DMS53 treated with DMSO at 0.1 percent for 48 hours (cell line): ENCODE data around the gene HSD11B2.

Experiments used
- DNase-seq: peaks from one replicate; lab custom pipeline; 2025; ENCODE audit not compliant: unreplicated experiment; lab: John Stamatoyannopoulos, UW

The HSD11B2 gene

GRCh38 chr16:67448580-67448979 is 17.7 kb downstream of the HSD11B2 start:
- no peak for DNase-seq

DNA sequence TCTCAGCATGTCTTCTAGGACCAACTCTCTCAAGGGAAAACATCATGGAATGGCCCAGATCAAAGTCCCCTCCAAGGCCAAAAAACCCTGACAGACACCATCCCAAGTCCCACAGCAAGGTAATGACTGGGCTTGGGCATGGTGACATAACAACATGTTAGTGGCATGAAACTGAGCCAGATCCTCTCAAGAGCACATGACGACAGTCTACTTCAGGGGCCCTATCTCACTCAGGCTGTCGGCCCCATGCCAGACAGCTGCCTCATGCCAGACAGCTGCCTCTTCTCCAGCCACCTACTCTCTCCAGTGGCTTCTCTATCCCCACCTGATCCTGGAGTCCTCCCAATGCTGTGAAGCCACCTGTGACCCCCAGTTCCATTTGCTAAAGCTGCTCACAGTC is 18.4 kb downstream of the HSD11B2 start:
- no peak for DNase-seq

GRCh38 chr16:67449739-67450138 is 18.8 kb downstream of the HSD11B2 start:
- DNase-seq = no peak

DNA sequence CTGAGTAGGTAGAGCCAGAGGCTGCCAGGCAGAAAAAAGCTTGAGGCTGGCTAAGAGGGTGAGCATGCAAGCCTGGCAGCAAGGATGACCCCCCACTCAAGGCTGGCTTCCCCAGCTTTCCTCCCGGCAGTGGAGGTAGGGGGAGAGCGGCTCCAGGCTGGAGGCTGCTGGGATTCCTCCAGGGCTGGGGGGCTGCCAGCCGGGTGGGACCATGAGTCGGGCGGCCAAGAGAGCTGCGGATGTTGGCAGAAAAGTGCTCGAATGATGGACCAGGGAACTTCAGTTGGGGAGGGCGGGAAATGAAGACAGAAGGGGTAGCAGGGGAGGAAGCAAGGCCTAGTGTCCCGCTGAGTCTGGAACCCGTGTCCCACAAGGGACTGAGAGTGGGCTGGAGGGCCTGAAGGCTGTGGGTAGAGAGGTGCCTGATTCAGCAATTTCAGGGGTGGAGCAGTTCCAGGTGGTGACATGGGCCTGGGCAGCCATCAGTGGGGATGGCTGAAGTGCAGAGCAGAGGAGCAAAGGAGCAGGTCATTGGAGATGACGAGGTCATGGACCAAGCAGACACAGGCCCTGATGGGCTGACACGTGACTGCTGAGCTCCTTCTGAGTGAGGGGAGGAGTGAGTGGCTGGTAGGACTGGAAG is 20.3 kb downstream of the HSD11B2 start:
- DNase-seq = no peak

- DNase-seq = no peak
Observed at GRCh38 chr16:67451704-67452435, 20.9 kb downstream of the HSD11B2 start.

DNA sequence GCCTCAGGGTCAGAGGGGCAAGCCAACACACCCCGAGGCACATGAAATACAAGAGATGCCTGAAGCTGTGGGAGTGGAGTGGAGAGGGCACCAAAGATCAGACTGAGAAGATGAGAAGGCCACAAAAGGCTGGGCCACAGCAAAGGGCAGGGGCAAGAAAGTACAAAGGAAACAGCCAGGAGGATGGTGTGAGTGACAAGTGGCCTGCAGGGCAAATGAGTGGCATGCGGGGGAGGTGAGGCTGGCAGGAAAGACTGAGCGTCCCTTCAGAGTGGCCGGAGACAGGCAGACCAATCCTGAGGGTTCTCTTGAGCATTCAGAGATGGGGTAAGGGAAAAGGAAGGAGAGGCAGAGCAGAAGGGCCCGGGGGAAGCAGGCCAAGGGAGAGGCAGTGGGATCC is 23.2 kb downstream of the HSD11B2 start:
- DNase-seq = no peak

GRCh38 chr16:67454852-67455251 is 23.9 kb downstream of the HSD11B2 start:
- DNase-seq = no peak

- no peak for DNase-seq
Observed at GRCh38 chr16:67456391-67457081, 25.6 kb downstream of the HSD11B2 start.

GRCh38 chr16:67457611-67458010 is 26.7 kb downstream of the HSD11B2 start:
- no peak for DNase-seq

GRCh38 chr16:67458121-67458641 is 27.3 kb downstream of the HSD11B2 start:
- no peak for DNase-seq

- DNase-seq = peak; percentile 23
Observed at GRCh38 chr16:67459066-67459860, 28.3 kb downstream of the HSD11B2 start.

DNA sequence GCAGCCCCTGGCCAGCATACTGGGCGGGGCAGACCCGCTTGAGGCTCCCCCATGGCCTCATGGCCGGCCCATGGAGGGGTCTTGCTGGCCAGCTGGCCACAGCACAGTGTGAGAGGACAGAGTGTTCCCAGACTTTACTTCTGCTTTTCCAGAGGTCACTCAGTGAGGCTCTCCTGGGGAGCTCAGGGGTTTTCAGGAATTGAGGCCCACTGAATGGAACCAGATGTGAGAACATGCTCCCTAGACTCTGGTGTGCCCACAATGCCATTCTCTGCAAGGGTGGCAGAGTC is 28.9 kb downstream of the HSD11B2 start:
- DNase-seq = no peak

- DNase-seq = no peak
Observed at GRCh38 chr16:67460168-67460567, 29.2 kb downstream of the HSD11B2 start.

- DNase-seq = no peak
Observed at GRCh38 chr16:67460961-67461360, 30.0 kb downstream of the HSD11B2 start.

DNA sequence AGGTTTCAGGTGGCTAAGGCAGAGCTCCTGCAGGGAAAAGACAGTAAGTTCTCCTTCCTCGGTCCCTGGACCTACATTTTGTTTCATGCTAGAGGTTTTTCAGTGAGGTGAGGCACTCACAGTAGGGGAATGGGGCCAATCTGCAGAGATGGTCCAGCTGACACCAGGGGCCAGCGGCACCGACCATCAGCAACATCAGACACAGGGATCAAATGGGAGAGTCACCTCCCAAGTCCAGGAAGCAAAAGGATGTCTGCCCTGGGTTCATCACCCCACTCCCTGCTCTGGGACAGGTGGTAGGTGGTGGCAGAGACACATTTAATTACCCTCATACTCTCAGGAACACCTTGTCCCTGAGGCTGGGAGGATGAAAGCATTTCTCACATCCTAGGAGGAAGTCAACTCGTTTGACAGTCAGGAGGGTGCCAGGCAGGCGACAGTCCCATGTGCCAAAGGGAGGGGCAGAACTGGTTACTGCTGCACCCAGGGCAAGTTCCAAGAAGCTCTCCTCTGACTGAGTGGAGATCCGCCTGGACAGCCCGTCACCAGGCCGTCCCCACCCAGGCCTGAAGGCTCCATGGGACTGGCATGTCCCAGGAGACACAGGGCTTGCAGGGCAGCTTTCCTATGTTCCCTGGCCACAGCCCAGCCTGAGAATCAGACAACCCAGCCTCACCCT is 30.8 kb downstream of the HSD11B2 start:
- no peak for DNase-seq

DNA sequence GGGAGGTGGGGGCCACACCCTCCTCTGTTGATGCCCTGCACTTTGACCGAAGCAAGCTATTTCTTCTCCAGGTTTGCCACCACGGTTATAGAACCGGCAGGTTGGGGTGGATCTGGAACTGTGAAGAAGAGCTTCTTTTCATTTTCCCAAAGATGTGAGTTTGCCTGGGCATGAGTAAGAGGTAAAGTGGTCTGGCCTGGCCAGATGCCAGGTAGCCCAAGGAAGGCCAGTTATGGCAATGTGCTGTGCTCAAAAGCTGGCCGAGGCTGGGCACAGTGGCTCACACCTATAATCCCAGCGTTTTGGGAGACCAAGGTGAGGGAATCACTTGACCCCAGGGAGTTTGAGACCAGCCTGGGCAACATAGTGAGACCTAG is 31.3 kb downstream of the HSD11B2 start:
- DNase-seq = no peak

GRCh38 chr16:67463059-67463458 is 32.1 kb downstream of the HSD11B2 start:
- no peak for DNase-seq

- DNase-seq = no peak
Observed at GRCh38 chr16:67463691-67464090, 32.8 kb downstream of the HSD11B2 start.

DNA sequence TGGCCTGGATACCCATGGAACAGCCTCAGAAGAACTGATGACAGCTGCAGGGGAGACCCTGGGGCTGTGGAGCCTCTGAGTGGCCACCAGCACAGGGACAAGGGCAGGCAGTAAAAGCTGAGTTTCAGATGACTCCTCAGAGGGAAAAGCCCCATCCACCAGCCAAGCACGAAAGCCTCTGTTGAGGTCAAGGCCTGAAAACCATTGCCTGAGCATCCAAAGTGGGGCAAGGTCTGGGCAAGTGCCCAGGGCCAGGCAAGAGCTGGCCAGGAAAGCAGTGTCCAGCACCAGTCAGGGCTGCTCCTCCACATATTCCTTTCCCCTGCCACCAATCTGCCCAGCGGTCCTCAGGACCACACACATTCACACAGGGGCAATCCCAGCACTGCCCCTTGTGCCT is 33.6 kb downstream of the HSD11B2 start:
- DNase-seq = no peak

GRCh38 chr16:67466581-67466980 is 35.7 kb downstream of the HSD11B2 start:
- DNase-seq = no peak

GRCh38 chr16:67468731-67469130 is 37.8 kb downstream of the HSD11B2 start:
- no peak for DNase-seq
